CD4-positive, alpha-beta T cell treated with Interleukin-10 for 1 hour (primary cell): ENCODE data around the gene CASP2.

ENCODE experiments used
- DNase-seq: peaks from one replicate; pipeline ENCODE4 v3.0.0-alpha.2; 2020

CASP2 gene

DNA sequence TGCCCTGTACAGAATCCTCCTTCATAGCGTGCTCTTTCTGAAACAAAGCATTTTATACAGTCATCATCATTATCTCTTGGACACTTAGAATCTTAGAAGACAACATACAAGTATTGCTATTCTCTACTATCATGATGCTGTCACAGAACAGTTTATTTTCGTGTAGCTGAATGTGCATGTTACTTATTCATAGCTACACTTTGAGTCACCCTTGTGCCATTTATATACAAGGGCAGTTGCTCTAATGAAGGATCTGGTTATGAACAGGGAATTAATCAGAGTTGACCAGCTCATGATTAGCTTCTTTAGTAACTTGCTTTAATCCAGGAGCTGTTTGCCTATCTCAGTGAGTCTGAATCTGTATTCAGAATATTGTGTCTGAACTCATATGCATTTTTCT lies 11.2 kb downstream of the CASP2 start:
- DNase-seq = no peak

DNA sequence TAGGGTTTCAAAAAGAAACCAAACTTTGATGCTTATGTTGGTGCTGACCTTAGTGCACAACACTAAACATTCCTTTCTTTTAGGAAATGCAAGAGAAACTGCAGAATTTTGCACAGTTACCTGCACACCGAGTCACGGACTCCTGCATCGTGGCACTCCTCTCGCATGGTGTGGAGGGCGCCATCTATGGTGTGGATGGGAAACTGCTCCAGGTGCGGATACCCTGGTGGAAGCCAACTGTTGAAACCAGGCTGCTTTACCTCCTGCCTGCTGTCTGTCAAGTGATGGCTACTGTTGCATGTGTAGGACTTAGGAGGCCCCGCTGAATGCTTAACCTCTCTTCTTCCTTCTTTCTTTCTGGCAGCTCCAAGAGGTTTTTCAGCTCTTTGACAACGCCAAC lies 11.7 kb downstream of the CASP2 start:
- DNase-seq = peak; percentile 77

GRCh38 chr7:143300959-143301935 lies 13.1 kb downstream of the CASP2 start:
- DNase-seq = no peak

DNA sequence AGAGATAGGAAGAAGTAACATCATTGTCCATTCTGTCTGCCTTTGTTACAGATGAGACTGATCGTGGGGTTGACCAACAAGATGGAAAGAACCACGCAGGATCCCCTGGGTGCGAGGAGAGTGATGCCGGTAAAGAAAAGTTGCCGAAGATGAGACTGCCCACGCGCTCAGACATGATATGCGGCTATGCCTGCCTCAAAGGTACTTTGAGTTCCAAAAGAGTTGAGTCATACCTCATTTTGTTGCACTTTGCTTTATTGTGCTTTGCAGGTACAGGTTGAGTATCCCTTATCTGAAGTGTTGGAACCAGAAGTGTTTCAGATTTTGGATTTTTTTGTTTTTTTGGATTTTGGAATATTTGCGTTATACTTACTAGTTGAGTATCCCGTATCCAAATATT lies 15.6 kb downstream of the CASP2 start:
- no peak for DNase-seq

DNA sequence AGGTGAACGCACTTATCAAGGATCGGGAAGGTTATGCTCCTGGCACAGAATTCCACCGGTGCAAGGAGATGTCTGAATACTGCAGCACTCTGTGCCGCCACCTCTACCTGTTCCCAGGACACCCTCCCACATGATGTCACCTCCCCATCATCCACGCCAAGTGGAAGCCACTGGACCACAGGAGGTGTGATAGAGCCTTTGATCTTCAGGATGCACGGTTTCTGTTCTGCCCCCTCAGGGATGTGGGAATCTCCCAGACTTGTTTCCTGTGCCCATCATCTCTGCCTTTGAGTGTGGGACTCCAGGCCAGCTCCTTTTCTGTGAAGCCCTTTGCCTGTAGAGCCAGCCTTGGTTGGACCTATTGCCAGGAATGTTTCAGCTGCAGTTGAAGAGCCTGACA lies 16.8 kb downstream of the CASP2 start:
- DNase-seq = no peak

- peak; percentile 75 for DNase-seq
These were observed 17.4 kb downstream of the CASP2 start for GRCh38 chr7:143305423-143306070.

- no peak for DNase-seq
These were observed 20.5 kb downstream of the CASP2 start for GRCh38 chr7:143308632-143309031.

GRCh38 chr7:143314127-143314526 lies 26.0 kb downstream of the CASP2 start:
- no peak for DNase-seq

DNA sequence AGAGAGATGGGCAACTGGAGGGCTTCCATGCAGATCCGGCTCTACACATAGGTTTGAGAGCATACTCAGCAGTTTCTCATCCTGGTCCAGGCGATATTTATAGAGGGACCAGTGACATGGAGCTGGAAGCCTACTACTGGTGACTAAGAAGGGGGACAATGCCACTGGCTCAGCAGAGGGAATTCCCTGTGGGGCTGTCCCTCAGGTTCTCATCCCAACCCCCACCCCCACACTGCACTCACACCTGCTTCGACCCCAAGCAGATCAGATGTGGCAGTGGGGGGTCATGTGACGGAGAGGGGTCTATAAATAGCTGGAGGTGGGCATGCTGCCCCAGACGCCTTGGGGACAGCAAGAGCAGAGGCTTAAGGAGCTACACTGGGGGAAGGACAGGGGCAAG lies 27.6 kb downstream of the CASP2 start, which contains the start of gene CLCN1:
Gene CLCN1, plus strand, starts transcription at position 336 of the 400 bp plus-strand sequence. CDS start 102 bp downstream, outside the sequence.
- no peak for DNase-seq

GRCh38 chr7:143316492-143316891 lies 28.3 kb downstream of the CASP2 start:
- no peak for DNase-seq

- no peak for DNase-seq
These were observed 30.5 kb downstream of the CASP2 start for GRCh38 chr7:143318661-143319060.

GRCh38 chr7:143320620-143321019 lies 32.5 kb downstream of the CASP2 start:
- no peak for DNase-seq

DNA sequence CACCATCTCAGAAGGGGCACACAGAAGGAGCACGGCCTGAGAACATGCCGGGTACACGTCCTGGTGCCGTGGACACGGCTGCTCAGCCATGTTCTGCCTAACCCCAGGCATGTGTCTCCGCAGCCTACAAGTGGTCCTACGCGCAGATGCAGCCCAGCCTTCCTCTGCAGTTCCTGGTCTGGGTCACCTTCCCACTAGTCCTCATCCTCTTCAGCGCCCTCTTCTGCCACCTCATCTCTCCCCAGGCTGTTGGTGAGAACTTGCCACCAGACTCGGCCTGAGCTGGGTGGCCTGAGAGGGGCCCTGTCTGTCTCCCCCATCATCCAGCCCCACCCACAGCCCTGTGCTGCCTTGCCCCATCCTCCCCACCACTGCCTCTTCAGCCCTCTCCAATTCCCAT lies 33.1 kb downstream of the CASP2 start:
- no peak for DNase-seq

DNA sequence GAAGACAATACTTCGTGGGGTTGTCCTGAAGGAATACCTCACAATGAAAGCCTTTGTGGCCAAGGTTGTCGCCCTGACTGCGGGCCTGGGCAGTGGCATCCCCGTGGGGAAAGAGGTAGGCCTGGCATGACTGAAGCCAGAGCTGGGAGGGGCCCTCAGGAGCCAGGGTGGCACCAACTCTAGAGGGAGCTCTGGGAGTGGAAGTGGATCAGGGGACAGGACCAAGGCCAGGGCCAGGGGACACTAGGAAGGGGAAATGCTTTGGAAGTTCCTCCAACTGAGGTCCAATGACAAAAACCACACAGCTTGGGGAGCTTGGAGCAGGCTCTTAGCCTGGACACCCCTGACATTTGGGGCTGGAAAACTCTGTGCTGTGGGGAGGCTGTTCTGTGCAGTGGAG lies 33.6 kb downstream of the CASP2 start:
- no peak for DNase-seq

- DNase-seq = no peak
These were observed 34.8 kb downstream of the CASP2 start for GRCh38 chr7:143322760-143323633.

- DNase-seq = no peak
These were observed 35.5 kb downstream of the CASP2 start for GRCh38 chr7:143323653-143324052.

- DNase-seq = no peak
These were observed 37.1 kb downstream of the CASP2 start for GRCh38 chr7:143325240-143325639.

DNA sequence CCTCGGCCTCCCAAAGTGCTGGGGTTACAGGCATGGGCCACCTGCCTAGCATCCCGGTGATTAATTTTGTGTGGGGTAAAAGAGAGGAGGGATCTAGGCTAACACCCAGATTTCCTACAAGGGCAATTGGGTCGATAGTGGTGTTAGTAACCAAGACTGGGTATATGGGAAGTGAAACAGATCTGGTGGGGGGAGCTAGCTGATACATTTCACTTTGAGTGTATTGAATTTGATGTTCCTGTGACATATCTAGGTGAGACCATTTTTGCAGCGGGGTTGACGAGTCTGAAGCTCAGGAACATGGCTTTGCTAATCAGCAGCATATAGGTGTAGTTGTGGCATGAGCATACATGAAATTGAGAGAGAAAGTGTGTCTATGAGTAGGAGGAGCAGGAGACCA lies 39.8 kb downstream of the CASP2 start:
- DNase-seq = no peak

DNA sequence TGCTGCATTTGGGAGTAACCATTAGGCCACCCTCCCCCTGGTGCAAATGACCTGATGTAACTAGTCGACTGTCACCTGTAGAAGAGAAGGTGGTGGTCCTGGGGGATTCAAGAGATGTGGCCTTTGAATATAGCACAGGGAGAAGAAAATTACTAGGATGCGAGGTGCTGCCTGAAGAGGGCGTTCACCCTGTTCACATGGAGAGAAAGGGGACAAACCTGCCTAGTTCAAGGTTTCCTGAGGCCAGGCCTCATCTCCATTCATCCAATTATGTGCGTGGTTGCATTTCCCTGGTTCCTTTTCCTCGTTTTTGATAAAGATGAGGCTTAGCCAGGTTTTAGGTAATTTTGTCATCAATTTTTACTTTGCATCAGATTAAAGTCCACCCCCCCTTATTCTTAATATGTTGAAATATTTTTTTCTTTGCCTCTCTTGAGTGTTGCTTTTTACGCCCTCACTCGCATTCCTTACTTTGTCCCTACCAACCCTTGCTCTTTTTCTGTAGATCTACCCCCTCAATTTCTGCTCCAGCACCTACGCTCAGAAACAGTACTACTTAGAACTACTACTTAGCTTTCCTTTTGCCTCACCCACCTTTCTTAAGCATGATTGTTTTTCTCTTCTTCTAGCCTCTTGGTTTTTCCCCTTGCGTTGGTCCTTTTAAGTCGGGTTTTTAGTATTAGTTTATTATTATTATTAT lies 41.5 kb downstream of the CASP2 start:
- no peak for DNase-seq

DNA sequence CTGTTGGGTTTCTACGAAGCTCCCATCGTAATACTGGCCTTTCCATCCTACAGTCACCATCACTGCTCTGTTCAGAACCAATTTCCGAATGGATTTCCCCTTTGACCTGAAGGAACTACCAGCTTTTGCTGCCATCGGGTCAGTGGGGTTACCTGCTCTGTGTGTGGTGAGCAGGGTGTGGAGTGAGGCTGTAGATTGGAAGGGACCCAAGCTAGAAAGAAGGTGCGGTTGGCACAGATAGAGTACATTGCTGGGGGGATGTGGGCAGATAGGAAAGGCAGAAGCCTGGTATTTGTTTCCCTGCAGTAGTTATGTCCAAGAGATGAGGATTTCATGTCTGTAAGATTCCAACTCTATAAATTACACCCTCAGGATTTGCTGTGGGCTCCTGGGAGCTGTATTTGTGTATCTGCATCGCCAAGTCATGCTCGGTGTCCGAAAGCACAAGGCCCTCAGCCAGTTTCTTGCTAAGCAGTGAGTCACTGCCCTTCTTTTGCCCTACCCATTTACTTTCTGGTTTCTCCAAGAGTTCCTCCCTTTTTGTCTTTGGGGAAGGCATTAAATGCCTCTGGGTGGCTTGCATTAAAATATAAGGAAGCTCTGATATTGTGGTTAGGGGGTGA lies 43.1 kb downstream of the CASP2 start:
- DNase-seq = no peak

- DNase-seq = no peak
These were observed 46.1 kb downstream of the CASP2 start for GRCh38 chr7:143334244-143334643.

DNA sequence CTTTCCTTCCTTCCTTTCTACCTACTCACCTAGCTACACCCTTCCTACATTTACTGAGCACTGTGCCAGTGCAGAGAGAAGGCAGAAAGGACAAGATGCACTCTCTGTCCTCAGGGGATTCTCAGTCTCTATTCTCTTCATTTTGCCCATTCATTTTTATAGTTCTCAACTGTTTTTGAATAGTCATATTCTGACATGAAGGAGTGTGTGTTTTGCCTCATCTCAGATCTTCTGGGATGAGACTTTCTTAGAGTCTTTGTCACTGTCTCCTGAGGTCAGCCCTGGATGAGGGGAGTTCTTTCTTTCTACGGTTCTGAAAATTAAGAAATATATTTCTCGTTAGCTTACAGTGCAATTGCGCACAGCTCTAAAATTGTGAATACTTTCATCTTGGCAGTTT lies 49.1 kb downstream of the CASP2 start:
- DNase-seq = no peak
